Activated naive CD4-positive, alpha-beta T cell treated with anti-CD3 and anti-CD28 coated beads, Interleukin-2, amount 50 U/mL, for 72 hours (primary cell): ENCODE results near the gene CERKL. TPM values are rescaled to one million over a fixed set of nuclear protein-coding genes. Genes with fewer than 3 reads are reported as not detected.
"Not testable (repeated sequence)": the region's sequence is repeated elsewhere in the genome, so short reads cannot be mapped to it uniquely, and the experiment has no call there.

Experiments used
- ATAC-seq, 2 donors: fragments of 150-1000 bp; cut with Tn5 transposase; 2 replicates each; pipeline ENCODE4 v1.10.0; 2021; ENCODE audit warnings: mild to moderate bottlenecking in 2 of 2, moderate library complexity in 2 of 2
- DNase-seq, 2 donors: peaks; one replicate each; pipeline ENCODE4 v3.0.0; 2021 to 2022; ENCODE audit warnings: low spot score in 2 of 2
- H3K27ac Mint-ChIP-seq, 2 donors: one replicate each; pipeline ENCODE4 v1.8.0; 2022; ENCODE audit warnings: mild to moderate bottlenecking in 2 of 2, mixed read lengths in 2 of 2
- H3K36me3 Mint-ChIP-seq, 2 donors: one replicate each; pipeline ENCODE4 v1.8.0; 2022; ENCODE audit warnings: mixed read lengths in 2 of 2
- H3K9me3 Mint-ChIP-seq, 2 donors: one replicate each; pipeline ENCODE4 v1.8.0; 2022; ENCODE audit warnings: mixed read lengths in 2 of 2
- total RNA-seq, 2 donors: library from RNA; stranded (reverse); gene quantifications; one replicate each; pipeline ENCODE4 v1.2.3, GENCODE V29; 2022

Gene CERKL, protein sequence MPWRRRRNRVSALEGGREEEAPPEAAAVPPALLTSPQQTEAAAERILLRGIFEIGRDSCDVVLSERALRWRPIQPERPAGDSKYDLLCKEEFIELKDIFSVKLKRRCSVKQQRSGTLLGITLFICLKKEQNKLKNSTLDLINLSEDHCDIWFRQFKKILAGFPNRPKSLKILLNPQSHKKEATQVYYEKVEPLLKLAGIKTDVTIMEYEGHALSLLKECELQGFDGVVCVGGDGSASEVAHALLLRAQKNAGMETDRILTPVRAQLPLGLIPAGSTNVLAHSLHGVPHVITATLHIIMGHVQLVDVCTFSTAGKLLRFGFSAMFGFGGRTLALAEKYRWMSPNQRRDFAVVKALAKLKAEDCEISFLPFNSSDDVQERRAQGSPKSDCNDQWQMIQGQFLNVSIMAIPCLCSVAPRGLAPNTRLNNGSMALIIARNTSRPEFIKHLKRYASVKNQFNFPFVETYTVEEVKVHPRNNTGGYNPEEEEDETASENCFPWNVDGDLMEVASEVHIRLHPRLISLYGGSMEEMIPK
- not detected for total RNA-seq

GRCh38 chr2:181656450-181657291 is at the start of gene CERKL:
TSS of gene CERKL (minus strand) at chr2:181657105. CDS start at chr2:181657006, 99 bp downstream.
- DNase-seq (no peak), ATAC-seq (peak; percentile 79 to 82)
- no peak within 1 kb of the TSS for H3K27ac Mint-ChIP-seq
- peaks cover 0 to 5% of the 10 kb centered on the region in 2 donors for H3K36me3 Mint-ChIP-seq
- no peaks in the 10 kb centered on the region for H3K9me3 Mint-ChIP-seq

DNA sequence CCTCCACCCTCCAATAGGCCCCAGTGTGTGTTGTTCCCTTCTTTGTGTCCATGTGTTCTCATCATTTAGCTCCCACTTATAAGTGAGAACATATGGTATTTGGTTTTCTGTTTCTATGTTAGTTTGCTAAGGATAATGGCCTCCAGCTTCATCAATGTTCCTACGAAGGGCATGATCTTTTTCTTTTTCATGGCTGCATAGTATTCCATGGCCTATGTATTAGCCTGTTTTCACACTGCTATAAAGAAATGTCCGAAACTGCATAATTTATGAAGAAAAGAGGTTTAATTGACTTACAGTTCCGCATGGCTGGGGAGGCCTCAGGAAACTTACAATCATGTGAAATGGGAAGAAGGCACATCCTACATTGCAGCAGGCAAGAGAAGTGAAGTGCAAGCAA is 45.6 kb upstream of the CERKL start:
- H3K36me3 Mint-ChIP-seq, H3K27ac Mint-ChIP-seq, H3K9me3 Mint-ChIP-seq, DNase-seq, ATAC-seq: not testable (repeated sequence)

GRCh38 chr2:181698223-181698622 is 41.3 kb upstream of the CERKL start:
- ATAC-seq (no peak), DNase-seq (no peak)
- H3K36me3 Mint-ChIP-seq: peaks cover 0 to 7% of the 10 kb centered on the region in 2 donors
- H3K9me3 Mint-ChIP-seq: peaks cover 4 to 8% of the 10 kb centered on the region in 2 donors
- H3K27ac Mint-ChIP-seq: no peak overlapping the region

DNA sequence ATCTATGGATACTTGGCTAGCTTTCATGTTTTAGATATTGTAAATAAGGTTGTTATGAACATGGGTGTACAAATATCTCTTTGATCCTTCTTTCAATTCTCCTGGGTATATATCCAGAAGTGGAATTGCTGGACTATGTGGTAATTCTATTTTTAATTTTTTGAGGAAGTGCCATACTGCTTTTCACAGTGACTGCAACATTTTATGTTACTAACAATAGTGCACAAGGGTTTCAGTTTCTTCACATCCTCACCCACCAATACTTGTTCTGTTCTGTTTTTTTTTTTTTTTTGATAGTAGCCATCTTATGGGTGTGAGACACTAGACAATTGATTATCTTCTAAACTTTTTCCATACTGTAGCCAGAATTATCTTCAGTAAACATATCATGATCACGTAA is 40.7 kb upstream of the CERKL start:
- Mint-ChIP-seq H3K27ac (no peak overlapping the region), H3K36me3 (peaks cover 0 to 2% of the 10 kb centered on the region in 2 donors), H3K9me3 (peaks cover 2 to 3% of the 10 kb centered on the region in 2 donors)
- ATAC-seq: no peak
- no peak for DNase-seq

- DNase-seq: no peak
- H3K27ac Mint-ChIP-seq: no peak overlapping the region
- no peaks in the 10 kb centered on the region for H3K9me3 Mint-ChIP-seq
- no peaks in the 10 kb centered on the region for H3K36me3 Mint-ChIP-seq
- ATAC-seq: no peak
These were observed 40.2 kb upstream of the CERKL start for GRCh38 chr2:181697126-181697525.

GRCh38 chr2:181694271-181694670 is 37.4 kb upstream of the CERKL start:
- ATAC-seq (no peak), DNase-seq (no peak)
- Mint-ChIP-seq H3K27ac (no peak overlapping the region), H3K36me3 (no peaks in the 10 kb centered on the region), H3K9me3 (no peaks in the 10 kb centered on the region)

DNA sequence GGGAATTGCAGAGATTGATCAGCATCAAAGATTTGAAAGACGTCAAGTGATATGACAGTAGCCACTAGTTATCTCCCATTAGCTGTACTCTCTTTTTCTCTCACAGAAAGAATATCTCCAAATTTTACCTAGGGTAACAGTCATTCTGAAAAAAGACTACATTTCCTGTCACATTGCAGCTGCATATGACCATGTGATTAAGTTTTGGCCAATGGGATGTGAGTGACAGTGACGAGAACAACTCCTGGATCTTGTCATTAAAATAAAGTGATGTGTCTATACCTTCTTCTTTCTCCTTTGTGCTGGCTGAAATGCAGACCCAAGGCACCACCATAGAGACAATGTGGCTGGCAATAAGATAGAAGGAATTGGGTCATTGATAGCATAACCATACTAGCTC is 34.0 kb upstream of the CERKL start:
- H3K36me3 Mint-ChIP-seq: no peaks in the 10 kb centered on the region
- ATAC-seq: no peak
- H3K9me3 Mint-ChIP-seq: no peaks in the 10 kb centered on the region
- no peak for DNase-seq
- H3K27ac Mint-ChIP-seq: no peak overlapping the region

DNA sequence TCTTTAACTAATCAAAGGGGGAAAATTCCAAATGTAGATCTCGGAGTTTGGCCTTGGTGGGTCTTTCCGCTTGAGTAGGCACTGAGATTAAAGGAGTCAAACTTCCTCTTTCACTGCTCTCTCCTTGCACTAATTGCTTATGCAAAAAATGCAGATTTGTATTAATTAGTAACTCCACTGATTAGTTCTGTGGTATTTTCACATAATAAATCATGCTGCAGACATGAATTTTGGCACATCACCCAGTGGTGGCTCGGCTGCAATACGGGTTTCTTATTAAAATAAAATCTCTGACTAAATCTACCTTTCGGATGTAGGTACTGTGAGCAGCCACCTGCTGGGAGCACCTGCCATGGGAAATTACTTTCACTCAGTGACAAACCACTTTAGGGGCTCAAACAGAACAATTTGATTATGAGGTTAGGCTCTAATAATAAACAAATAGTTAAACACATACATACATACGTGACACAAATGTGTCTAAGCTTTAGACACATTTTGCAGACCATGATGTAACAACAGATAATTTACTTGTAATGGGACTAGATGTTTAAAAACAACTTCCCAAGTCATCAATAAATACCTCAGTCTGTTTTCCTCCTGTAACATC is 29.8 kb upstream of the CERKL start:
- ATAC-seq (no peak), DNase-seq (no peak)
- Mint-ChIP-seq H3K27ac (no peak overlapping the region), H3K36me3 (peaks cover 3 to 19% of the 10 kb centered on the region in 2 donors), H3K9me3 (peaks cover 0 to 4% of the 10 kb centered on the region in 2 donors)

DNA sequence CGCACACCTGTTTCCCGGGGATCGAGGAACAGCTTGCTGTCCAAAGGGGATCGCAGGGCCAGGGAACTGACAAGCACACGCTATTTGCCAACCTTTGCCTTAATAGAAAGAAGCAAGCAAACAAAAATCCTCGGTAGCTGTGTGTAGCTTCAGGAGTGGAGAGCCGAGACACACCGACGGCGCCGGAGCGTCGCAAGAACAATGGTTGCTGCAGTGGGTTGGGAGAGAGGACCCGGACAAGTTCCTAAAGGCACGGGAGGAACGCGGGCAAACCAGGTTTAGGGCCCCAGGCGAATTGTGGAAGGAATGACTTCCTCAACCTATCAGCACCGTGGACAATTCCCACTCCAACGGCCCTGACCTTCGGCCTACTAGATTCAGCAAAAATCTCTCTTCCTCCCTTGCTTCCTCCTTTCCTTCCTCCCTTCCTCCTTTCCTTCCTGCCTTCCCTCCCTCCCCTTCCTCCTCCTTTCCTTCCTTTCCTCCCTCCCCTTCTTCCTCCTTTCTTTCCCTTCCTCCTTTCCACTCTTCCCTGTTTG is 28.3 kb upstream of the CERKL start:
- DNase-seq (no peak), ATAC-seq (no peak)
- no peak overlapping the region for H3K27ac Mint-ChIP-seq
- H3K9me3 Mint-ChIP-seq: peaks cover 0 to 4% of the 10 kb centered on the region in 2 donors
- H3K36me3 Mint-ChIP-seq: peaks cover 11 to 27% of the 10 kb centered on the region in 2 donors

GRCh38 chr2:181684454-181685149 is 27.7 kb upstream of the CERKL start:
- DNase-seq: no peak
- no peak for ATAC-seq
- no peak overlapping the region for H3K27ac Mint-ChIP-seq
- peaks cover 12 to 29% of the 10 kb centered on the region in 2 donors for H3K36me3 Mint-ChIP-seq
- H3K9me3 Mint-ChIP-seq: peaks cover 0 to 4% of the 10 kb centered on the region in 2 donors

- no peak overlapping the region for H3K27ac Mint-ChIP-seq
- peaks cover 20 to 37% of the 10 kb centered on the region in 2 donors for H3K36me3 Mint-ChIP-seq
- ATAC-seq: peak; percentile 43 to 67
- DNase-seq: peak in 1 of 2 donors; percentile 39
- peaks cover 0 to 6% of the 10 kb centered on the region in 2 donors for H3K9me3 Mint-ChIP-seq
These were observed 26.9 kb upstream of the CERKL start for GRCh38 chr2:181683518-181684453.

DNA sequence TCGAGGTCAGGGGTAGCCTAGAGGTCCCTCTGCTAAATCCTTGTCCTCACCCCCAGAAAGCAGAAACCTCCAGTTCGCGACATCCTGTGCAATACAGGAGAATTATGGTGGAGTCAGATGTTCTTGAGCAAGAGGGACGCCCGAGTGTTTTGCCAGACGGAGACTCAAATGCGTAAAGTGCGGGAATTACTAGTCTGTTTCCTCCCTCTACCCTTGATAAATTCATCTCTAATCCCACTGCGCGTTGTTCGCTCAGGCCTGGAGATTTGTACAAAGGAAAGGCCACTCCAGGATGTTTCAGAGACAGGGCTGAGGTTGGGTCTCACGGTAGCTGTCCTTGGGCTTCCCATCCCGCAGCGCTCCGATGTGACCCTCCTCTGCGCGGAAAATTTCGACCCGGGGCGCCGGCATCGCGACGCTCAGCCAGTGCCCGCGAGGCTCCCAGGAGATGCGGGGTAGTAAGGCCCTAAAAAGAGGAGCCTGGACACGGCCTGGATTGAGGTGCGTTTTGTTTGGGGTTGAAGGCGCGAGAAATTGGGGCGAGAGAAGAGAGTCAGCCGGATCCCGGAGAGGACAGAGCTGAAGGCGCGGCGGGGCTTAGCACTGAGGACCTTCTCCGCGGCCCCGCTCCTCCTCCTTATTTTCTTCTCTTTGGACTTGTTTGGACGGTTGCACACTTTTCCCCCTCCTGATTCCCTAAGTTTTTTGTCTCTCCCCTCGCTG is 26.1 kb upstream of the CERKL start:
- peak in 1 of 2 donors; percentile 22 for ATAC-seq

DNA sequence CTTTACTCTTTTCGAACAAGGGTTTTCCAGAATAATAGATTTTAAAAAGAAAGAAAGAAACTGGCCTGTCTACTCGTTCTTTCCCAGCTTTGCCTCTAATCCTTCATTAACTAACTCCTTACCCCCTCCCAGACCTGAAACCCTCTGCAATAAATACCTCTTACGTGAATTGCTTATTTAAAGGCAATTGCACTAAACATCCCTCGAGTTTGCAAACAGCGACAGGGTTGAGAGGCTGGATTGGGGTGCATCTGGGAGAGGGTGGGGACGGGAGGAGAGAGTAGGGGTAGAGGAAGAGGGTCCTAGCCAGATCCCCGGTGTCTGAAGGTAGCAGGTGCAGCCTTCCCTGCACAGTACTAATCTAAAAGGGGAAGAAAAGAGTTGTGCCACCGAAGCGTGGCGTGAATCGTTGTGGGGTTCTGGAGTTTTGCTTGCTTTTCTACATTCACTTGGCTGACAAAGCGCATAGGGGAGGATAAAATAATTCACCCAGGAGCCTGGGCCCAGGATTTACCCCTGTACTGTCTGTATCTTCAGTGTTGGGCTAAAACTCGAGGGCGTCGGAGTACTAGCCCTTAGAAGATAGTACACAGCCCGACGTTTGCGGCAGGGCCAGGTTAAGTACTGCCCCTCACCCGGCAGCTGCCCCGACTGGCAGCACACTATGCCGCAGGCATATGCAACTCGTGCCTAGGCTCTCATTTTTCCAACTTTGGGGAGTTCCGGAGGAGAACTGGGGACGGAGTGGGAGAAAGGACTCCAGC is 25.3 kb upstream of the CERKL start:
- DNase-seq (no peak), ATAC-seq (no peak)
- Mint-ChIP-seq H3K36me3 (peaks cover 31 to 48% of the 10 kb centered on the region in 2 donors), H3K27ac (peak overlapping the region in 1 of 2 donors; percentile 53), H3K9me3 (peaks cover 4 to 10% of the 10 kb centered on the region in 2 donors)

More for the DNA sequence above, 26.1 kb upstream of the CERKL start:
- peaks cover 28 to 43% of the 10 kb centered on the region in 2 donors for H3K36me3 Mint-ChIP-seq
- no peak overlapping the region for H3K27ac Mint-ChIP-seq
- H3K9me3 Mint-ChIP-seq: peaks cover 4 to 10% of the 10 kb centered on the region in 2 donors
- peak in 1 of 2 donors; percentile 14 for DNase-seq
